GM23338 (cell line): ENCODE data around the gene PCSK6. TPM values are rescaled to one million over a fixed set of nuclear protein-coding genes. Genes with fewer than 3 reads are reported as not detected.
A peak's percentile ranks its signal among the peaks of the same experiment; 100 is the strongest.

Experiments
- ATAC-seq: fragments of 200-7000 bp; cut with Tn5 transposase; 3 replicates; pipeline ENCODE4 v1.9.1; 2020
- DNase-seq: peaks from one replicate; pipeline ENCODE4 v3.0.0-alpha.2; 2015; ENCODE audit warnings: low spot score
- H2AFZ ChIP-seq: fragments of 200-600 bp; sonication (generic); 2 replicates; pipeline ENCODE4 v1.8.0; 2016; ENCODE audit warnings: antibody characterized with exemption, mild to moderate bottlenecking, moderate library complexity
- H3F3A ChIP-seq: fragments of 200-600 bp; sonication (generic); replicated peaks from 2 replicates; pipeline ENCODE4 v1.8.0; 2017; ENCODE audit warnings: antibody characterized with exemption, mixed run types, low read depth
- H3K27ac ChIP-seq: fragments of 200-600 bp; sonication (generic); 2 replicates; pipeline ENCODE4 v1.6.1; 2016; ENCODE audit warnings: low read depth
- H3K27me3 ChIP-seq: fragments of 200-600 bp; sonication (generic); 2 replicates; pipeline ENCODE4 v1.8.0; 2016; ENCODE audit warnings: mild to moderate bottlenecking, mixed run types, moderate library complexity; ENCODE audit not compliant: insufficient read depth
- H3K36me3 ChIP-seq: fragments of 200-600 bp; sonication (generic); 2 replicates; pipeline ENCODE4 v1.8.0; 2016; ENCODE audit warnings: mild to moderate bottlenecking; ENCODE audit not compliant: insufficient read depth
- H3K4me1 ChIP-seq: fragments of 200-600 bp; sonication (generic); 2 replicates; pipeline ENCODE4 v1.8.0; 2016; ENCODE audit warnings: mild to moderate bottlenecking, moderate library complexity; ENCODE audit not compliant: insufficient read depth
- H3K4me2 ChIP-seq: fragments of 200-600 bp; sonication (generic); 2 replicates; pipeline ENCODE4 v1.7.1; 2017; ENCODE audit warnings: mixed run types
- H3K4me3 ChIP-seq: fragments of 200-600 bp; sonication (generic); 2 replicates; pipeline ENCODE4 v1.6.1; 2016; ENCODE audit warnings: mixed run types
- H3K79me2 ChIP-seq: fragments of 200-600 bp; sonication (generic); replicated peaks from 2 replicates; pipeline ENCODE4 v1.8.0; 2017; ENCODE audit warnings: mild to moderate bottlenecking; ENCODE audit not compliant: insufficient read depth
- H3K9me2 ChIP-seq: fragments of 200-600 bp; sonication (generic); 2 replicates; pipeline ENCODE4 v1.8.0; 2017; ENCODE audit not compliant: insufficient read depth
- H4K20me1 ChIP-seq: fragments of 200-600 bp; sonication (generic); replicated peaks from 2 replicates; pipeline ENCODE4 v1.8.0; 2017; ENCODE audit warnings: mild to moderate bottlenecking; ENCODE audit not compliant: insufficient read depth
- H3K27ac Mint-ChIP-seq: 2 replicates; pipeline ENCODE4 v1.8.0; 2020; ENCODE audit warnings: inconsistent platforms, mild to moderate bottlenecking, moderate library complexity, mixed read lengths
- H3K27me3 Mint-ChIP-seq: 3 replicates; pipeline ENCODE4 v1.8.0; 2022; ENCODE audit warnings: low read depth, mild to moderate bottlenecking, moderate library complexity, mixed read lengths, inconsistent platforms; ENCODE audit not compliant: insufficient read depth, poor library complexity
- H3K36me3 Mint-ChIP-seq: 3 replicates; pipeline ENCODE4 v1.8.0; 2021; ENCODE audit warnings: low read depth, mild to moderate bottlenecking, inconsistent platforms, moderate library complexity, mixed read lengths
- H3K4me1 Mint-ChIP-seq: 3 replicates; pipeline ENCODE4 v1.8.0; 2020; ENCODE audit warnings: mild to moderate bottlenecking, inconsistent platforms, mixed read lengths
- H3K4me3 Mint-ChIP-seq: 3 replicates; pipeline ENCODE4 v1.8.0; 2021; ENCODE audit warnings: moderate library complexity, mild to moderate bottlenecking, inconsistent platforms, mixed read lengths
- H3K9me3 Mint-ChIP-seq: 3 replicates; pipeline ENCODE4 v1.8.0; 2020; ENCODE audit warnings: moderate library complexity, mild to moderate bottlenecking, inconsistent platforms, mixed read lengths
- CREB1 ChIP-seq: fragments of 250-450 bp; sonication (Bioruptor Pico); IDR thresholded peaks from 2 replicates; pipeline ENCODE4 v1.5.0; 2020; ENCODE audit warnings: low read depth, mild to moderate bottlenecking, moderate library complexity
- CTCF ChIP-seq, 2 experiments: fragments of 200-600 bp in 1 of 2; sonication (generic) in 1 of 2; conservative IDR thresholded peaks; 2 replicates each; pipeline versions ENCODE4 v1.5.1 to v1.6.1; 2016 to 2017; ENCODE audit warnings: antibody characterized with exemption in 2 of 2, low read depth in 2 of 2, mild to moderate bottlenecking in 2 of 2, moderate library complexity in 1 of 2
- ETS1 ChIP-seq: IDR thresholded peaks from 2 replicates; pipeline ENCODE4 v1.6.1; 2016; ENCODE audit warnings: antibody characterized with exemption
- EZH2 ChIP-seq: fragments of 200-600 bp; sonication (generic); IDR thresholded peaks from one replicate; pipeline ENCODE4 v1.8.0; 2017; ENCODE audit warnings: antibody characterized with exemption, mild to moderate bottlenecking, low read depth; ENCODE audit not compliant: unreplicated experiment
- EZH2phosphoT487 ChIP-seq: fragments of 200-600 bp; sonication (generic); IDR thresholded peaks from one replicate; pipeline ENCODE4 v1.8.1; 2018; ENCODE audit warnings: antibody characterized with exemption; ENCODE audit not compliant: unreplicated experiment
- JUNB ChIP-seq: IDR thresholded peaks from one replicate; pipeline ENCODE4 v1.6.1; 2016; ENCODE audit warnings: antibody characterized with exemption; ENCODE audit not compliant: unreplicated experiment
- NANOG ChIP-seq: IDR thresholded peaks from 2 replicates; pipeline ENCODE4 v1.6.1; 2016; ENCODE audit warnings: antibody characterized with exemption, borderline replicate concordance
- POLR2AphosphoS5 ChIP-seq: IDR thresholded peaks from 2 replicates; pipeline ENCODE4 v1.6.1; 2016; ENCODE audit warnings: antibody characterized with exemption, low read depth
- STAT1 ChIP-seq: IDR thresholded peaks from one replicate; pipeline ENCODE4 v1.6.1; 2016; ENCODE audit warnings: antibody characterized with exemption; ENCODE audit not compliant: unreplicated experiment
- ZNF114 ChIP-seq: fragments of 250-450 bp; sonication (Bioruptor Pico); IDR thresholded peaks from 2 replicates; pipeline ENCODE4 v1.5.0; 2020; ENCODE audit warnings: mild to moderate bottlenecking, moderate library complexity
- ZNF331 ChIP-seq: fragments of 250-450 bp; sonication (Bioruptor Pico); IDR thresholded peaks from 2 replicates; pipeline ENCODE4 v1.5.0; 2020; ENCODE audit warnings: low read depth, mild to moderate bottlenecking, moderate library complexity
- ZNF462 ChIP-seq: fragments of 250-450 bp; sonication (Bioruptor Pico); IDR thresholded peaks from 2 replicates; pipeline ENCODE4 v1.5.0; 2020; ENCODE audit warnings: mild to moderate bottlenecking, moderate library complexity
- polyA plus RNA-seq: library from polyadenylated mRNA; unstranded; fragments of >200 nt; fragmentation: Nextera tagmentation; extraction: Ambion mirVana; gene quantifications from 2 replicates; pipeline ENCODE4 v1.2.1, GENCODE V29; 2016
- total RNA-seq: library from RNA; depleted of rRNA; stranded (reverse); fragments of >200 nt; shearing (Covaris generic); gene quantifications from 2 replicates; pipeline ENCODE4 v1.2.3, GENCODE V29; 2014
- TF ChIP-seq, protein P1 (sequence below): IDR thresholded peaks from one replicate; pipeline ENCODE4 v1.6.1; 2018; ENCODE audit warnings: antibody characterized with exemption; ENCODE audit not compliant: unreplicated experiment

The PCSK6 gene
- total and polyA plus RNA-seq, 2 experiments from 2014 or later: 1.7 to 6.7 TPM

DNA sequence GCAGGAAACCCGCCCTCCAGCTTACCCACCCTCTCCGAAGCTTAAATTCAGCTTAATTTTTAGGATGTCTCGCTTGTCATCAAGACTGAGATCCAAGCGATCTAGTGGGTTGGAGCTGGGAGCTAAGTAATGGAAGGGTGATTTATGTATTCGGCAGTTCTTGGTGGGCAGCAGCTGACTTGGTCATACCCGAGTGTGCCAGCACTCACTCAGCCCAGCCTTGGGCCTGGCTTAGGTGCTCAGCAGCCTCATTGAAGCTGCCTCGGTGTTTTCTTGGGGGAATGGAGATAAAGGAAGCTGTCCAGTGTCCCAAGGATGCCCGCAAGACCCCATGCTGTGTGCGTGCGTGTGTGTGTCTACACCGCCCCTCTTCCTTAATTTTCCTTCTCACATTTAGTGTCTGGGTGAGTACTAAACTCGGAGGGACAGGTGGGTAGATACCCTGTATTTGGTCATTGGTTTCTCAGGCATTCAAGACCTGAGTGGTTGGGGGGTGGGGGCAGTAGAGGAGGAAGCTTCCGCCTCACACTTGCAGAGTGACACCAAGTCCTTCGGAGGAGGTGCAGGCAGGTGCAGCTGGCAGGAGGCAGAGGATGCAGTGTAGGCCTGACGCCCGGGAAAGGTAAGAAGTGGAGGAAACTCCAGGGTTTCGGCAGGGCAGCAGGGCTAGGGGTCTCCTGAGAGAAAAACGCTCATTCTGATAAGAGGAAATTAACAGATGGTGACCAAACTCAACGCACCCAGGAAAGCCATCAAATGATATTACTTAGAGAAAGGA, 92.8 kb downstream of the PCSK6 start:
- Mint-ChIP-seq H3K4me1 (peaks cover 26% of the 10 kb centered on the region), H3K27ac (peak overlapping the region; percentile 74; the same call in 1 of the 2 replicates), H3K27me3 (peaks cover 11% of the 10 kb centered on the region), H3K9me3 (peaks cover 4% of the 10 kb centered on the region), H3K4me3 (no peak overlapping the region), H3K36me3 (no peaks in the 10 kb centered on the region)
- H4K20me1 ChIP-seq: no peaks in the 10 kb centered on the region
- H3F3A ChIP-seq: no peaks in the 10 kb centered on the region
- TF ChIP-seq NANOG: no peak
- no peak for TF ChIP-seq CREB1 (CRISPR knock-in tag)
- no peak for TF ChIP-seq POLR2AphosphoS5
- no peak for TF ChIP-seq JUNB
- TF ChIP-seq, protein P1, sequence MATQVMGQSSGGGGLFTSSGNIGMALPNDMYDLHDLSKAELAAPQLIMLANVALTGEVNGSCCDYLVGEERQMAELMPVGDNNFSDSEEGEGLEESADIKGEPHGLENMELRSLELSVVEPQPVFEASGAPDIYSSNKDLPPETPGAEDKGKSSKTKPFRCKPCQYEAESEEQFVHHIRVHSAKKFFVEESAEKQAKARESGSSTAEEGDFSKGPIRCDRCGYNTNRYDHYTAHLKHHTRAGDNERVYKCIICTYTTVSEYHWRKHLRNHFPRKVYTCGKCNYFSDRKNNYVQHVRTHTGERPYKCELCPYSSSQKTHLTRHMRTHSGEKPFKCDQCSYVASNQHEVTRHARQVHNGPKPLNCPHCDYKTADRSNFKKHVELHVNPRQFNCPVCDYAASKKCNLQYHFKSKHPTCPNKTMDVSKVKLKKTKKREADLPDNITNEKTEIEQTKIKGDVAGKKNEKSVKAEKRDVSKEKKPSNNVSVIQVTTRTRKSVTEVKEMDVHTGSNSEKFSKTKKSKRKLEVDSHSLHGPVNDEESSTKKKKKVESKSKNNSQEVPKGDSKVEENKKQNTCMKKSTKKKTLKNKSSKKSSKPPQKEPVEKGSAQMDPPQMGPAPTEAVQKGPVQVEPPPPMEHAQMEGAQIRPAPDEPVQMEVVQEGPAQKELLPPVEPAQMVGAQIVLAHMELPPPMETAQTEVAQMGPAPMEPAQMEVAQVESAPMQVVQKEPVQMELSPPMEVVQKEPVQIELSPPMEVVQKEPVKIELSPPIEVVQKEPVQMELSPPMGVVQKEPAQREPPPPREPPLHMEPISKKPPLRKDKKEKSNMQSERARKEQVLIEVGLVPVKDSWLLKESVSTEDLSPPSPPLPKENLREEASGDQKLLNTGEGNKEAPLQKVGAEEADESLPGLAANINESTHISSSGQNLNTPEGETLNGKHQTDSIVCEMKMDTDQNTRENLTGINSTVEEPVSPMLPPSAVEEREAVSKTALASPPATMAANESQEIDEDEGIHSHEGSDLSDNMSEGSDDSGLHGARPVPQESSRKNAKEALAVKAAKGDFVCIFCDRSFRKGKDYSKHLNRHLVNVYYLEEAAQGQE: no peak
- TF ChIP-seq CTCF (conservative IDR thresholded peaks at IDR 0.05; ENCODE audit: low read depth in 2 of 2): no peak
- no peak for TF ChIP-seq ZNF331
- no peak for TF ChIP-seq ETS1
- TF ChIP-seq ZNF114: no peak
- no peak for TF ChIP-seq STAT1
- no peak for TF ChIP-seq EZH2
- TF ChIP-seq EZH2phosphoT487: no peak
- TF ChIP-seq ZNF462 (CRISPR knock-in tag): no peak
- peaks cover 3% of the 10 kb centered on the region; the same call in 1 of the 2 replicates for H3K4me1 ChIP-seq
- ATAC-seq (peak; percentile 55), DNase-seq (peak; percentile 14)
- no peaks in the 10 kb centered on the region for H3K9me2 ChIP-seq
- H3K27ac ChIP-seq: no peak overlapping the region
- no peak overlapping the region for H3K4me2 ChIP-seq
- no peaks in the 10 kb centered on the region for H3K27me3 ChIP-seq
- H3K79me2 ChIP-seq: no peaks in the 10 kb centered on the region
- no peak overlapping the region for H3K4me3 ChIP-seq
- H2AFZ ChIP-seq: no peak overlapping the region
- no peaks in the 10 kb centered on the region for H3K36me3 ChIP-seq
